SK-N-MC (cell line): ENCODE results near the gene SNX32.

Source experiments
- EZH2 ChIP-seq: fragments of 200-600 bp; sonication (generic); IDR thresholded peaks from one replicate; pipeline ENCODE4 v1.6.1; 2017; ENCODE audit warnings: antibody characterized with exemption
- FOXP2 ChIP-seq: optimal IDR thresholded peaks from 2 replicates; pipeline ENCODE3; 2011; ENCODE audit warnings: mild to moderate bottlenecking, moderate library complexity; ENCODE audit not compliant: insufficient read depth; ENCODE audit errors: extremely low read length, control extremely low read depth
- POLR2AphosphoS5 ChIP-seq: IDR thresholded peaks from 2 replicates; pipeline ENCODE4 v1.6.1; 2012; ENCODE audit warnings: mild to moderate bottlenecking, low read depth, low read length, borderline replicate concordance

DNA sequence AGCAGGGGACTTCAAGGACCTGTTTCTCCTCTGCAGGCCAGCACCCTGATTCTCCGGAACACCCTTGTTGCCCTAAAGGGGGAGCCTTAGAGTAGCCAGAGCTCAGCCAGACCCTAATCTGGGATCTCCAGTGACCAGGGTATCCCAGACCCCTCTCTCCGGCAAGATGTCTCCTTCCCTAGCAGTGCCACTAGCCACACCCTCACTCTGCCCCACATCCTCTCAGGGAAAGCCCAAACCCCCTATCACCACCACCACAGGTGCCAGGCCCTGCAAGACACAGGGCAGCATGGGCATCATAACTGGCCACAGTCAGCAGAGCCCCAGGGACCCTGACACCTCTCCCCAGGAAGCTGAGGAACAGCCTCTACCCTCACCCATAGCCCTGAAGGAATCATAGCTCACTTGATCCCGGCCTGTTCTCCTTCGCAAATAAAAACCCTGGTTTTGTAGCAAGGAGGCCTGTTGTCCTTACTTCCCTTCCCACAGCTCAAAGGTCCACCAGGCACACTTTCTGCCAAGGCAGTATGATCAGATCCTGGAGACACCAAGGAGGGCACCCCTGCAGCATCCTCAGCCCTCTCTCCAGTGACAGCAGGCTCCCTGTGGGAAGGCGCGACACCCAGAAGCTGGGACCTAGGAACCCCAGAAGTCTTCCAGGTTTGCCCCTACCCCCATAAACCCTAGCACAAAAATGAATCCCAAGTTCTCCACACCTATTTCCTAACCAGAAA, 19.6 kb downstream of the SNX32 start:
- no peak for TF ChIP-seq POLR2AphosphoS5
- no peak for TF ChIP-seq EZH2
- TF ChIP-seq FOXP2, result no peak
